ENCODE data around the gene KIAA1217.

KIAA1217 gene

GRCh38 chr10:24418532-24418931 lies 209.6 kb downstream of the KIAA1217 start:
- FAIRE-seq = no peak
- TF ChIP-seq PAX5 (IDR thresholded peaks at IDR 0.05; ENCODE audit: insufficient read depth, low read length, severe bottlenecking) (no peak), TAF1 (IDR thresholded peaks at IDR 0.05; ENCODE audit: low read depth, low read length) (no peak), POU2F2 (IDR thresholded peaks at IDR 0.05; ENCODE audit: low read depth, low read length) (no peak), POLR2AphosphoS5 (IDR thresholded peaks at IDR 0.05; ENCODE audit: low read depth, low read length) (no peak), SPI1 (IDR thresholded peaks at IDR 0.05; ENCODE audit: low read depth, low read length) (no peak), POLR2A (IDR thresholded peaks at IDR 0.05; ENCODE audit: low read depth, low read length) (no peak)
- DNase-seq (ENCODE audit: insufficient read length, low spot score) = no peak

- DNase-seq (ENCODE audit: insufficient read length, low spot score) (no peak), FAIRE-seq (no peak)
- TF ChIP-seq TAF1 (IDR thresholded peaks at IDR 0.05; ENCODE audit: low read depth, low read length) = no peak
- no peak for TF ChIP-seq POLR2AphosphoS5 (IDR thresholded peaks at IDR 0.05; ENCODE audit: low read depth, low read length)
- TF ChIP-seq PAX5 (IDR thresholded peaks at IDR 0.05; ENCODE audit: insufficient read depth, low read length, severe bottlenecking) = no peak
- TF ChIP-seq POU2F2 (IDR thresholded peaks at IDR 0.05; ENCODE audit: low read depth, low read length) = no peak
- TF ChIP-seq SPI1 (IDR thresholded peaks at IDR 0.05; ENCODE audit: low read depth, low read length) = no peak
- no peak for TF ChIP-seq POLR2A (IDR thresholded peaks at IDR 0.05; ENCODE audit: low read depth, low read length)
Observed at GRCh38 chr10:24419066-24419465, 210.1 kb downstream of the KIAA1217 start.

GRCh38 chr10:24425151-24425550 lies 216.2 kb downstream of the KIAA1217 start:
- TF ChIP-seq POLR2A (IDR thresholded peaks at IDR 0.05; ENCODE audit: low read depth, low read length) = no peak
- FAIRE-seq = no peak

GRCh38 chr10:24427678-24428409 lies 218.9 kb downstream of the KIAA1217 start:
- DNase-seq (ENCODE audit: insufficient read length, low spot score) (no peak), FAIRE-seq (no peak)
- TF ChIP-seq PAX5 (IDR thresholded peaks at IDR 0.05; ENCODE audit: insufficient read depth, low read length, severe bottlenecking) (no peak), TAF1 (IDR thresholded peaks at IDR 0.05; ENCODE audit: low read depth, low read length) (no peak), POLR2AphosphoS5 (IDR thresholded peaks at IDR 0.05; ENCODE audit: low read depth, low read length) (no peak), SPI1 (IDR thresholded peaks at IDR 0.05; ENCODE audit: low read depth, low read length) (no peak), POU2F2 (IDR thresholded peaks at IDR 0.05; ENCODE audit: low read depth, low read length) (no peak), POLR2A (IDR thresholded peaks at IDR 0.05; ENCODE audit: low read depth, low read length) (no peak)

More at GRCh38 chr10:24425151-24425550, 216.2 kb downstream of the KIAA1217 start:
- DNase-seq (ENCODE audit: insufficient read length, low spot score) = no peak

GRCh38 chr10:24428410-24428782 lies 219.5 kb downstream of the KIAA1217 start:
- no peak for FAIRE-seq
- TF ChIP-seq PAX5 (IDR thresholded peaks at IDR 0.05; ENCODE audit: insufficient read depth, low read length, severe bottlenecking) (no peak), SPI1 (IDR thresholded peaks at IDR 0.05; ENCODE audit: low read depth, low read length) (no peak), TAF1 (IDR thresholded peaks at IDR 0.05; ENCODE audit: low read depth, low read length) (no peak), POU2F2 (IDR thresholded peaks at IDR 0.05; ENCODE audit: low read depth, low read length) (no peak), POLR2AphosphoS5 (IDR thresholded peaks at IDR 0.05; ENCODE audit: low read depth, low read length) (no peak), POLR2A (IDR thresholded peaks at IDR 0.05; ENCODE audit: low read depth, low read length) (no peak)
- no peak for DNase-seq (ENCODE audit: insufficient read length, low spot score)

GRCh38 chr10:24430591-24430990 lies 221.7 kb downstream of the KIAA1217 start:
- TF ChIP-seq POLR2AphosphoS5 (IDR thresholded peaks at IDR 0.05; ENCODE audit: low read depth, low read length) (no peak), TAF1 (IDR thresholded peaks at IDR 0.05; ENCODE audit: low read depth, low read length) (no peak), PAX5 (IDR thresholded peaks at IDR 0.05; ENCODE audit: insufficient read depth, low read length, severe bottlenecking) (no peak), POU2F2 (IDR thresholded peaks at IDR 0.05; ENCODE audit: low read depth, low read length) (no peak), SPI1 (IDR thresholded peaks at IDR 0.05; ENCODE audit: low read depth, low read length) (no peak), POLR2A (IDR thresholded peaks at IDR 0.05; ENCODE audit: low read depth, low read length) (no peak)
- FAIRE-seq (peak; percentile 55), DNase-seq (ENCODE audit: insufficient read length, low spot score) (no peak)

- DNase-seq (ENCODE audit: insufficient read length, low spot score) = no peak
- peak; percentile 35 for FAIRE-seq
- TF ChIP-seq POLR2A (IDR thresholded peaks at IDR 0.05; ENCODE audit: low read depth, low read length) = no peak
- no peak for TF ChIP-seq POLR2AphosphoS5 (IDR thresholded peaks at IDR 0.05; ENCODE audit: low read depth, low read length)
- no peak for TF ChIP-seq TAF1 (IDR thresholded peaks at IDR 0.05; ENCODE audit: low read depth, low read length)
- TF ChIP-seq PAX5 (IDR thresholded peaks at IDR 0.05; ENCODE audit: insufficient read depth, low read length, severe bottlenecking) = no peak
- TF ChIP-seq POU2F2 (IDR thresholded peaks at IDR 0.05; ENCODE audit: low read depth, low read length) = no peak
- no peak for TF ChIP-seq SPI1 (IDR thresholded peaks at IDR 0.05; ENCODE audit: low read depth, low read length)
Observed at GRCh38 chr10:24432478-24433416, 223.8 kb downstream of the KIAA1217 start.

- TF ChIP-seq POLR2AphosphoS5 (IDR thresholded peaks at IDR 0.05; ENCODE audit: low read depth, low read length) = no peak
- no peak for TF ChIP-seq POLR2A (IDR thresholded peaks at IDR 0.05; ENCODE audit: low read depth, low read length)
- TF ChIP-seq SPI1 (IDR thresholded peaks at IDR 0.05; ENCODE audit: low read depth, low read length) = no peak
- no peak for TF ChIP-seq TAF1 (IDR thresholded peaks at IDR 0.05; ENCODE audit: low read depth, low read length)
- no peak for TF ChIP-seq PAX5 (IDR thresholded peaks at IDR 0.05; ENCODE audit: insufficient read depth, low read length, severe bottlenecking)
- TF ChIP-seq POU2F2 (IDR thresholded peaks at IDR 0.05; ENCODE audit: low read depth, low read length) = no peak
- no peak for FAIRE-seq
- no peak for DNase-seq (ENCODE audit: insufficient read length, low spot score)
Observed at GRCh38 chr10:24433705-24434104, 224.8 kb downstream of the KIAA1217 start.

GRCh38 chr10:24434961-24435360 lies 226.0 kb downstream of the KIAA1217 start:
- FAIRE-seq (no peak), DNase-seq (ENCODE audit: insufficient read length, low spot score) (no peak)
- no peak for TF ChIP-seq TAF1 (IDR thresholded peaks at IDR 0.05; ENCODE audit: low read depth, low read length)
- no peak for TF ChIP-seq POLR2A (IDR thresholded peaks at IDR 0.05; ENCODE audit: low read depth, low read length)
- TF ChIP-seq POLR2AphosphoS5 (IDR thresholded peaks at IDR 0.05; ENCODE audit: low read depth, low read length) = no peak
- TF ChIP-seq POU2F2 (IDR thresholded peaks at IDR 0.05; ENCODE audit: low read depth, low read length) = no peak
- TF ChIP-seq PAX5 (IDR thresholded peaks at IDR 0.05; ENCODE audit: insufficient read depth, low read length, severe bottlenecking) = no peak
- TF ChIP-seq SPI1 (IDR thresholded peaks at IDR 0.05; ENCODE audit: low read depth, low read length) = no peak

All from GM12891 (cell line).